SK-N-MC (cell line): ENCODE measurements around the gene ABCA7.

Source experiments
- DNase-seq: peaks from one replicate; pipeline ENCODE4 v3.0.0-alpha.2; 2011; ENCODE audit warnings: low read depth, low spot score
- H3K27ac ChIP-seq: fragments of 200-600 bp; sonication (generic); 2 replicates; pipeline ENCODE4 v1.5.1; 2016; ENCODE audit warnings: mixed run types
- H3K36me3 ChIP-seq: fragments of 200-600 bp; sonication (generic); 2 replicates; pipeline ENCODE4 v1.6.1; 2017; ENCODE audit warnings: antibody characterized with exemption, low read length, mixed read lengths; ENCODE audit not compliant: insufficient read depth
- H3K4me3 ChIP-seq: fragments of 200-600 bp; sonication (generic); 2 replicates; pipeline ENCODE4 v1.5.1; 2016
- H3K9ac ChIP-seq: fragments of 200-600 bp; sonication (generic); 2 replicates; pipeline ENCODE4 v1.8.0; 2017; ENCODE audit warnings: mixed run types, mixed read lengths; ENCODE audit not compliant: insufficient read length
- H3K9me3 ChIP-seq: fragments of 200-600 bp; sonication (generic); 2 replicates; pipeline ENCODE4 v1.6.1; 2017; ENCODE audit warnings: low read depth, mild to moderate bottlenecking, antibody characterized with exemption, low read length, moderate library complexity, mixed read lengths
- EZH2 ChIP-seq: fragments of 200-600 bp; sonication (generic); IDR thresholded peaks from one replicate; pipeline ENCODE4 v1.6.1; 2017; ENCODE audit warnings: antibody characterized with exemption
- FOXP2 ChIP-seq: optimal IDR thresholded peaks from 2 replicates; pipeline ENCODE3; 2011; ENCODE audit warnings: mild to moderate bottlenecking, moderate library complexity; ENCODE audit not compliant: insufficient read depth; ENCODE audit errors: extremely low read length, control extremely low read depth
- POLR2AphosphoS5 ChIP-seq: IDR thresholded peaks from 2 replicates; pipeline ENCODE4 v1.6.1; 2012; ENCODE audit warnings: mild to moderate bottlenecking, low read depth, low read length, borderline replicate concordance

ABCA7 gene

GRCh38 chr19:1082928-1083816, 43.3 kb downstream of the ABCA7 start:
- DNase-seq, result no peak
- peak overlapping the region; percentile 77 for H3K4me3 ChIP-seq
- H3K9me3 ChIP-seq, result no peaks in the 10 kb centered on the region
- H3K36me3 ChIP-seq, result 0 out of 2 replicates have a peak, but pooled peaks cover 5% of the 10 kb centered on the region
- H3K27ac ChIP-seq, result no peak overlapping the region
- TF ChIP-seq POLR2AphosphoS5 (no peak), FOXP2 (no peak), EZH2 (no peak)
- no peak overlapping the region for H3K9ac ChIP-seq

DNA sequence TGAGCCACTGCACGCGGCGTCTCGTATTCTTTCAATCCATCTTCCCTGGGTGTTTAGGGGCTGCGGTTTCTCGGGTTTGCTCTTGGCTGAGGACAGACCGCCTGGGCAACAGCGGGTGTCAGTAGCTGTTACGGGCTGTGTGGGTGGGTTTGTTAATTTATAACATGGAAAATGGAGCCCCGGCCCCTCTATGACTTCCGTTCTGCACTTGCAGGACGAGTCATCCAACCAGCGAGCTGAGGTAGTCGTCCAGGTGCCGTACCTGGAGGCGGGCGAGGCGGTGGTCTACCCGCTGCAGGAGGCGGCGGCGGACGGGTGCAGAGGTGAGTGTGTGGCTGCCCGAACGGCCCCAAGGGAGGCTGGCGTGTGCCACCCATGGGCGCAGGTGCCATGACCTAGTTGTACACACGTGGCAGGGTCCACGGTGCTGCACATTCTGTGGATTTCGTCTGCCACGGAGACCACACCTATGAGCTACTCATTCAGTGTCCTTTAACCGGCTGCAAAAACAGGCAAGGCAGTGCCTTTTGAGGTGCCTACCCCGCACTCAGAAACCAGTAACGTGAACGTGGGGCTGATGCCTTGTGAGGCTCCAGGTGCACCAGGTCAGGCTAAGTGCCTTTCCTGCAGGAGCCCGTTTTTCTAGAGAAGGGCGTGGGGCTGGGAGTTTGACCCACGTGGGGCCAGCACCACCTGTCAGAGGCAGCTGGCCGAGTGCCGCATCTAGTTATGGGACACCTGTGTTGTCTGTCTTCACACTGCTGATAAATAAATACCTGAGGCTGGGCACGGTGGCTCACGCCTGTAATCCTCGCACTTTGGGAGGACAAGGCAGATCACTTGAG, 44.3 kb downstream of the ABCA7 start:
- peaks cover 11% of the 10 kb centered on the region; the same call in 1 of the 2 replicates for H3K36me3 ChIP-seq
- no peak for DNase-seq
- H3K9me3 ChIP-seq, result no peaks in the 10 kb centered on the region
- TF ChIP-seq POLR2AphosphoS5, result no peak
- no peak for TF ChIP-seq EZH2
- TF ChIP-seq FOXP2, result no peak
- H3K9ac ChIP-seq, result no peak overlapping the region
- no peak overlapping the region for H3K27ac ChIP-seq
- H3K4me3 ChIP-seq, result no peak overlapping the region

- TF ChIP-seq EZH2, result no peak
- TF ChIP-seq POLR2AphosphoS5, result no peak
- TF ChIP-seq FOXP2, result no peak
- H3K36me3 ChIP-seq, result peaks cover 11% of the 10 kb centered on the region; the same call in 1 of the 2 replicates
Measured at GRCh38 chr19:1085053-1085658, 45.2 kb downstream of the ABCA7 start.

DNA sequence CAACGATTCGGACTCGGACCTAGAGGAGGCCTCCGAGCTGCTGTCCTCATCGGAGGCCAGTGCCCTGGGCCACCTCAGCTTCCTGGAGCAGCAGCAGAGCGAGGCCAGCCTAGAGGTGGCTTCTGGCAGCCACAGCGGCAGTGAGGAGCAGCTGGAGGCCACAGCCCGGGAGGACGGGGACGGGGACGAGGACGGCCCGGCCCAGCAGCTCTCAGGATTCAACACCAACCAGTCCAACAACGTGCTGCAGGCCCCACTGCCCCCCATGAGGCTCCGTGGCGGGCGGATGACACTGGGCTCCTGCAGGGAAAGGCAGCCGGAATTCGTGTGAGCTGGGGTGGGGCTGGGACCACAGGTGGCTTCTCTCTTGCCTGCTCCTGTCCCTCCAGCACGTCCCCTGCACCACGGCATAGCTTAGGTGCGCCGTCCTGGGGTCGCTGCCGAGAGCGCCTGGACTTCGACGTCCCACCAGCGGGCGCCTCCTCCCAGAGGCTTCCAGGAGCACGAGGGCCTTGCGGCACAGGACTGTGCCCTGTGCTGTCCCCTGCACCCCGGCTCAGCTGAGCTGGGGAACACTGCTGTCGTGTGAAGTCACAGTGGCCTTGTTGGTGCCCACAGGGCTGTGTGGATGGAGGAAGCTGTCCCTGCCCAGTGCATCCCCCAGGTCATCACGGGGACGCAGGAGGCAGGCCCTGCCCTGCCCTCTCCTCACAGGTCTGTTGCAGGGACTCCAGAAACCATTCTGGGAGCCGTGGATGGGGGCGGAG, 46.0 kb downstream of the ABCA7 start:
- Histone ChIP-seq H3K9ac (no peak overlapping the region), H3K4me3 (no peak overlapping the region), H3K36me3 (peaks cover 14% of the 10 kb centered on the region; the same call in 1 of the 2 replicates), H3K9me3 (no peaks in the 10 kb centered on the region), H3K27ac (no peak overlapping the region)
- TF ChIP-seq POLR2AphosphoS5 (peak; percentile 60), EZH2 (no peak), FOXP2 (no peak)
- no peak for DNase-seq

More at GRCh38 chr19:1085053-1085658, 45.2 kb downstream of the ABCA7 start:
- no peak overlapping the region for H3K4me3 ChIP-seq
- no peak overlapping the region for H3K9ac ChIP-seq
- no peak for DNase-seq
- H3K9me3 ChIP-seq, result no peaks in the 10 kb centered on the region
- no peak overlapping the region for H3K27ac ChIP-seq

- no peak overlapping the region for H3K27ac ChIP-seq
- TF ChIP-seq POLR2AphosphoS5, result no peak
- TF ChIP-seq FOXP2, result no peak
- TF ChIP-seq EZH2, result no peak
- no peaks in the 10 kb centered on the region for H3K9me3 ChIP-seq
Measured at GRCh38 chr19:1086613-1087012, 46.7 kb downstream of the ABCA7 start.

DNA sequence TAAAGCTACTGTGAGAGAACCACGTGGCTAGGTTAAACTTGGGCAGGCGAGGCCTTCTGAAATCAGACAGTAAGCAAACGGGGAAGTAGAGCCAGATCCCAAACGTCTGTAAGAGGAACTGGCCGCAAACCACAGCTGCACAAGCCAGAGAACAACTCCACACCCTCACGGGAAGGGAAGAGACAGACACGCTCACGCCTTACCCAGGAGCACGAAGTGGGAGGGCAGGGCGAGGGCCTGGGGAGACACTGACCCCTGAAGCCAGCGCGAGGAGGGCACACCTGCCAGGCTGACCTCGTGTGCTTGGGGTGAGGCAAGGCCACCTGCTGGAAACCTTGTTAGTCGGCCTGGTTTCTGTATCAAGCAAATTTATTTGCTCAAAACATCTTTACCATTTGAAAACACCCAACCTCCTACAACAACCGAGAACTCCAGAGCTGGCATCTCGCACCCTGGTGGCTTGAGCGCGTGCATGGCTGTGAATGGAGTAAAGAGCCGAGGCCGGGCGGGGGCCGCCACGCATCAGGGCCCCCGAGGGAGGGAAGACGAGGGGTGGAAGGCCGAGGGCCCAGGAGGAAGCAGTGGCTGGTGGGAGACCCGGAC, 48.0 kb downstream of the ABCA7 start:
- H3K4me3 ChIP-seq, result no peak overlapping the region
- no peak for DNase-seq

More at GRCh38 chr19:1086613-1087012, 46.7 kb downstream of the ABCA7 start:
- H3K9ac ChIP-seq, result no peak overlapping the region
- no peak for DNase-seq
- no peak overlapping the region for H3K4me3 ChIP-seq
- peaks cover 22% of the 10 kb centered on the region; the same call in 1 of the 2 replicates for H3K36me3 ChIP-seq

GRCh38 chr19:1088416-1089010, 48.6 kb downstream of the ABCA7 start:
- Histone ChIP-seq H3K9ac (no peak overlapping the region), H3K9me3 (no peaks in the 10 kb centered on the region), H3K36me3 (peaks cover 34% of the 10 kb centered on the region; the same call in 1 of the 2 replicates), H3K27ac (0 out of 2 replicates have a peak overlapping the region, but pooled peaks have one; percentile 13), H3K4me3 (no peak overlapping the region)
- TF ChIP-seq POLR2AphosphoS5 (no peak), FOXP2 (no peak), EZH2 (no peak)
- DNase-seq, result no peak

More for the DNA sequence above, 48.0 kb downstream of the ABCA7 start:
- peak overlapping the region; percentile 19; the same call in 1 of the 2 replicates for H3K27ac ChIP-seq
- no peak overlapping the region for H3K9ac ChIP-seq
- no peaks in the 10 kb centered on the region for H3K9me3 ChIP-seq
- peaks cover 28% of the 10 kb centered on the region; the same call in 1 of the 2 replicates for H3K36me3 ChIP-seq
- TF ChIP-seq POLR2AphosphoS5, result 0 out of 2 replicates have a peak, but pooled peaks have one; percentile 21
- TF ChIP-seq FOXP2, result no peak
